GM18507 (cell line): Measurements from ENCODE around the gene SRP9.
"Not testable (repeated sequence)": the region's sequence is repeated elsewhere in the genome, so short reads cannot be mapped to it uniquely, and the experiment has no call there.

Source experiments
- DNase-seq: peaks from one replicate; pipeline ENCODE4 v3.0.0; 2011; ENCODE audit warnings: low read depth; ENCODE audit not compliant: insufficient read length; ENCODE audit errors: extremely low spot score
- FAIRE-seq: peaks from 2 replicates; lab custom pipeline; 2011; peaks lifted over from hg19 to GRCh38; lab: Jason Lieb, UNC

The SRP9 gene

DNA sequence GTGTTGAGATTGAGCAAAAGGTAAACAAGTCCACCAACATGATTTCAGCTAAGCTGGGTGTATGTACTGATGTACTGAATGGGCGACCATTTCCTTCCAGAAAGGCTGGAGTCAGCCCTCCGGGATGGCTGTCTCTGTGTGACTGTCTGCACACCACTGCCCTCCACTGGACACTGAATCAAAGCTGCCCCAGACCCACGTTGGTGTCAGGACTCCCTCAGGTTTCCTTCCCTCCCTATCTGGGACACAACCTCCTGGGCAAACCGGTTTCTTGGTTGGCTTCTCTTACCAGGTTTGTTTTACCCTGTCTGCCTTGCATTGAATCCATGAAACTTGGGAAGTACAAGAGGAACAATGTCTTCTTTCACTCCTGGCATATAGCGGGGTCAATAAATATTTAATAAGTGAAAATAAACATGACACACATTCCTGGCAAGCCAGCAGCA lies 5.3 kb upstream of the SRP9 start:
- peak; percentile 26 for DNase-seq
- FAIRE-seq = peak; percentile 42

DNA sequence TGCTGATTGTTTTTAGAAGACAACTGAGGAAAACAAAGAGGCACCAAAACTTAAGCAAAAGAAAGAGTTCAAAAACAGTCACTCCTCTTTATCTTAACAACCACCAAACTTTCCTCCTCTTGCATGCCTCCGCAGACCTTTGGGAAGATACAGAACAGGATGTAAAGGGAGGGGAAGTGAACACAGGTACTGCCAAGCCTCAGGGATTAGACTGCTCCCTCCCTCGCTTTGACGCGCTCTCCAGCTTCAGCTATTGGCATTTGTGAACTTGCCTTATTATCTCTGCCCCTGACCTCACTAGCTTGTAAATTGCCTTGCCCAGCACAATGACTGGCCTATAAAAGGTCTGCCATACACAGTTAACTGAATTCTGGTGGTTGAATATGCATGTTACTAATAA lies 4.8 kb upstream of the SRP9 start:
- DNase-seq = no peak
- no peak for FAIRE-seq

DNA sequence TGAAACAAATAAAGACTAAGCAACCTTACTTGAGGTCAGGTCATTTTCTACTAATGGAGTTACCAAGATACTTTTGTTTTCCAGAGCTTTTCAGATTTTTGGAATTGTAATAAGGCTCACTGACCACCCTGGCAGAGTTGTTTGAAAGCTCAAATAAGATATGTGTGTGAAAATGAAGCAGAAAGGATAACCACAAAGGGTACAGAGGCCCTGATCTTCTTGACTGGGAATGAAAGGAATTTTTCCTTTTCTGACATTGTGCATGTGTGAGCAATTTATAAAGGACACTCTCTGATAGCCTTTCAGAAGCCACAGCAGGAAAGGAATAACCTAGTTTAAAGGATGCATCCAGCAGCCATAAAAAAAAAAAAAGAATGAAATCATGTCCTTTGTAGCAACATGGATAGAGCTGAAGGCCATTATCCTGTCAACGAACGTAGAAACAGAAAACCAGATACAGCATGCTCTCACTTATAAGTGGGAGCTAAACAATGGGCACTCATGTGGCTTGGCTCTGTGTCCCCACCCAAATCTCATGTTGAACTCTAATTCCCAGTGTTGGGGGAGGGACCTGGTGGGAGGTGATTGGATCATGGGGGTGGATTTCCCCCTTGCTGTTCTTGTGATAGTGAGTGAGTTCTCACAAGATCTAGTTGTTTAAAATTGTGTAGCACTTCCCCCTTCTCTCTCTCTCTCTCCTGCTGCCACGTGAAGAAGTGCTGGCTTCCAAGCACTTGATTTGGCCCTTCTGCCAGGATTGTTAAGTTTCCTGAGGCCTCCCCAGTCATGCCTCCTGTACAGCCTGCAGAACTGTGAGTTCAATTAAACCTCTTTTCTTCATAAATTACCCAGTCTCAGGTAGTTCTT lies 3.1 kb upstream of the SRP9 start:
- no peak for DNase-seq
- no peak for FAIRE-seq

DNA sequence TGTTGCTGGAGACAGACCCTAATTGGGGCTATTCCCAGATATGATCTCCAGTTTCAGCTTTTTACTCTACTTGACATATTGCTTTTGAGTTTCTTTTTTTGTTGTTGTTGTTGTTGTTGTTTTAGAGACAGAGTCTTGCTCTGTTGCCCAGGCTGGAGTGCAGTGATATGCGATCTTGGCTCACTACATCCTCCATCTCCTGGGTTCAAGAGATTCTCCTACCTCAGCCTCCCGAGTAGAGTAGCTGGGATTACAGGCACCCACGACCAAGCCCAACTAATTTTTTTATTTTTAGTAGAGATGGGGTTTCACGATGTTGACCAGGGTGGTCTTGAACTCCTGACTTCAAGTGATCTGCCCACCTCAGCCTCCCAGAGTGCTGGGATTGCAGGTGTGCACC lies 1.3 kb upstream of the SRP9 start:
- FAIRE-seq (no peak), DNase-seq (no peak)

DNA sequence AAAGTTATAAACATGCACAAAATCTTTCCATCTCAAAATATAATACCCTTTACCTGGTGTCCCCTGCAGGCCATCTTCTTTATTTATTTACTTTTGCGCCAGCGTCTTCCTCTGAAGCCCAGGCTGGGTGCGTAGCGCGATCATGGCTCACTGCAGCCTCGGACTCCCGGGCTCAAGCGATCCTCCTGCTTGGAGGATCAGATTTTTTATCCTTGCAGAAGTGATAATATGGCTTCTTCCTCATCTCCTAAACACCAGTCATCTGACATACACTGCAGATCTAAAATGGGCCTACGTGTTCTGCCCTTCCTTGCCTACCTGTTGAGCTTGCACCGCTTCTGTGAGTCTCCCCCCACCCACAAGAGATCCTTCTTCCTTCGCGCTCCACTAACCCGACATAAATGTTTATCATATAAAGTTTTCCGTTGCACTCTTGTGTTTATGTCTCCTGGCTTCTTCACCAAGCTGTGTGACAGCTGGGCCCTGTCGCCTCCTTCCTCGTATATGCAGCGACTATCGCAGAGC lies 506 bp upstream of the SRP9 start:
- DNase-seq (no peak), FAIRE-seq (no peak)

DNA sequence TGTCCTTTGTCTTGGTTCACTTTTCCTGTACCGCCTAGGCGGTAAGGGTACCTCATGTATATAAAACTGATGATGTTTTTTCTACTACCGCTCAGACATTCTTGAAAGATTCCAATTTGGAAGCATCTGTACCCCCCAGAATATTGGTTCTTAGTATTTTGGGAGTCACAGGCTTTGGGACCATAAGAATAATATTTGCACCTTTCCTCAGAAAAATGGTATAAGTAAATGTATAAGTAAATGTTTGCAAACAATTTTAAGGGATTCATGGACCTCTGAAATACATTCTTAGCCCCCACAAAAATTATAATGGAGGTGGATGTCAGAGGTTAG lies 677 bp downstream of the SRP9 start:
- DNase-seq (no peak), FAIRE-seq (no peak)

DNA sequence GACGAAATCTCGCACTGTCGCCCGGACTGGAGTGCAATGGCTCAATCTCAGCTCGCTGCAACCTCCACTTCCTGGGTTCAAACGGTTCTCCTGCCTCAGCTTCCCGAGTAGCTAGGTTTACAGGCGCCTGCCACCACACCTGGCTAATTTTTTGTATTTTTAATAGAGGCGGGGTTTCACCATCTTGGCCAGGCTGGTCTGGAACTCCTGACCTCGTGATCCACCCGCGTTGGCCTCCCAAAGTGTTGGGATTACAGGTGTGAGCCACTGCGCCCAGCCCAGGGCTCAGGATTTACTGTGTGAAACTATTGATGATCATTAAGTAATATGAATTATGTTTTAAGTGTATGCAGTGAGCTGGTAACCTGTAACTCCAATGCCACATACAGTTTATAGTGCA lies 1.5 kb downstream of the SRP9 start:
- DNase-seq, FAIRE-seq: not testable (repeated sequence)

DNA sequence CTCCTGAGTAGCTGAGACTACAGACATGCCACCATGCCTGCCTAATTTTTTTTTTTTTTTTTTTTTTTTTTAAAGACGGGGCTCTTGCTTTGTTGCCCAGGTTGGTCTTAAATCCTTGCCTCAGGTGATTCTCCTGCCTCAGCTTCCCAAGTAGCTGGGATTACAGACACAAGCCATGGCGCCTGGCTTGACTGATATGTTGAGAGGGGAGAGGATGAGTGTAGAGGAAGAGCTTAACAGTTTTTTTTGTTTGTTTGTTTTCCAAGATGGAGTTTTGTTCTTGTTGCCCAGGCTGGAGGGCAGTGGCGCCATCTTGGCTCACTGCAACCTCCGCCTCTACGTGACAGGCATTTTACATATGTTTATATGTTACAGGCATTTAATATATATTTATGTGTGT lies 2.5 kb downstream of the SRP9 start:
- no peak for DNase-seq
- no peak for FAIRE-seq

DNA sequence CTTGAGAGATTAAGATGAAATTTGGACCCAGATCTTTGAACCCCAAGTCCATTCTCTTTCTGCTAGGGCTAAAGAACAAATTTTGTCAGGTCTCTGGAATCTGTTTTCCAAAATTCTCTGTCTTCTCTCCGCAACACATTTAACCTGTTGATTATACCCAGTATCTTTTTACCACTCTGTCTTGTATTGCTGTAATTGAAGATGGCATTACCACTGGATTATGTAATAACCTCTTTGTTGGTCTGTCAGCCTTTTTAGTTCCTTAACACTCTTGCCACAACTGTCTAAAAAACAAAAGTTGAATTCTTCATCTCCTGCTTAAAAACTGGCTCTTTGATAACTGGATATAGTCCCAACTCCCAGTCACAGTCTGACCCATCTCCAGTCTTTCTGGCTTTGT lies 3.0 kb downstream of the SRP9 start:
- FAIRE-seq (no peak), DNase-seq (no peak)

DNA sequence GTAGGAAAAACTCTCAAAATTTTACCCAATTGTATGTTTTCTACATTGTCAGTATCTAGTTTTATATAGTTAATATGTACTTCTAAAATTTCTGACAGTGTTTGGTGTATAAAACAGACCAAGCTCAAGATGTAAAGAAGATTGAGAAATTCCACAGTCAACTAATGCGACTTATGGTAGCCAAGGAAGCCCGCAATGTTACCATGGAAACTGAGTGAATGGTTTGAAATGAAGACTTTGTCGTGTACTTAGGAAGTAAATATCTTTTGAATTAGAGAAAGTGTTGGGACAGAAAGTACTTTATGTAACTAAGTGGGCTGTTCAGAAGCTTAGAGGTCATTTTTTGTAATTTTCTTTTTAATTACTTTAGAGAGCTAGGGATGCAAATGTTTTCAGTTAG lies 11.5 kb downstream of the SRP9 start:
- not testable (repeated sequence) for DNase-seq, FAIRE-seq

DNA sequence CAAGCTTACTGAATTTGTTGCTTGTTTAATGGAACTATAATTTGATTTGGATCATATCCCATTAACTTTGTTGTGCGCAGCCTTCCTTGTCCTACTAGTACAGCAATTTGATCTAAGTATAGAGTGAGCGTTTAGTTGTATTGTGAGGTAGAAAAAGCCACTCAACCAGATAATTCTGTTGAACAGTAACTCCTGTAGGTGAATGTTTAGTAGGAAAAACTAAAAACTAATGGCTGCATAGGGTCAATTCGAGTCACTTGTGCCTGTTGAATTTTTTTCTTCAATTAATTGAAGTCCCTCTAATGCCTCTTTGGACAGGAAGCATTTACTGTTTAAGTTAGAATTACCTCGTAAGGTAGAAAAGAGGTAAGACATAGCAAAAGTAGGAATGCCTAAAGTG lies 17.3 kb downstream of the SRP9 start:
- no peak for FAIRE-seq

DNA sequence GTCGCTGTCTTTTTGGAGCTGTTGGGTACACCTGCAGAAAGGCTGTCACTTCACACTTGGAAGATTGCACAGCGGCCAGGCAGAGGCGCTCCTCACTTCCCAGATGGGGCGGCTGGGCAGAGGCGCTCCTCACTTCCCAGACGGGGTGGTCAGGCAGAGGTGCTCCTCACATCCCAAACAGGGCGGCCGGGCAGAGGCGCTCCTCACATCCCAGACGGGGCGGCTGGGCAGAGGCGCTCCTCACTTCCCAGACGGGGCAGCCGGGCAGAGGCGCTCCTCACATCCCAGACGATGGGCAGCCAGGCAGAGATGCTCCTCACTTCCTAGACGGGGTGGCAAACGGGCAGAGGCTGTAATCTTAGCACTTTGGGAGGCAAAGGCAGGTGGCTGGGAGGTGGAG lies 18.5 kb downstream of the SRP9 start:
- not testable (repeated sequence) for DNase-seq, FAIRE-seq

More for the DNA sequence above, 17.3 kb downstream of the SRP9 start:
- DNase-seq = no peak

DNA sequence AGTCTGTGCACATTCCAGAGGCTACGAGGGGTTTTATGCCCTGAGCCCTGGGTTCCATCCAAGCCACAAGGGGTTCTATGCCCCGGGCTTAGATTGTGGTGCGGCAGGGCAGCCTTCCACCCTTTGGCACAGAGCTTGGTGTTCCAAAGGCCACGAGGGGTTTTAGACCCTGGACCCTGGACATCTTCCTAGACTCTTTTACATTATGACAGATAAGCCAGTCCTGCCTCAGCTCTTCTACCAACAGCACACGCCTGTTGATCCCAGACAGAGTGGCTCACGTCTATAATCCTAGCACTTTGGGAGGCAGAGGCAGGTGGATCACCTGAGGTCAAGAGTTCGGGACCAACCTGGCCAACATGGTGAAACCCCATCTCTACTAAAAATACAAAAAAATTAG lies 23.5 kb downstream of the SRP9 start:
- DNase-seq, FAIRE-seq: not testable (repeated sequence)

DNA sequence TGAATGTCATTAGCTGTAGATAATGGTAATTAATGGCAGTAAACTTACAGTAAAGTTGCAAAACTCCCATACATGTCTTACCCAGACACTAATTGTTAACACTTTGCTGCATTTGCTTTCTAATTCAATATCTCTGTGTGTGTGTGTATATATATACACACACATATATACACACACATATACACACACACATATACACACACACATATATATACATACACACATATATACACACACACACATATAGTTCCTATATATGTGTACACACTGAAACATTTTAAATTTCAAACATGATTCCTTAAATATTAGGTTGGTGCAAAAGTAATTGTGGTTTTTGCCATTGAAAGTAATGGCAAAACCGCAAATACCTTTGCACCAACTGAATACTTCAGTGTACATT lies 28.6 kb downstream of the SRP9 start:
- FAIRE-seq = no peak

DNA sequence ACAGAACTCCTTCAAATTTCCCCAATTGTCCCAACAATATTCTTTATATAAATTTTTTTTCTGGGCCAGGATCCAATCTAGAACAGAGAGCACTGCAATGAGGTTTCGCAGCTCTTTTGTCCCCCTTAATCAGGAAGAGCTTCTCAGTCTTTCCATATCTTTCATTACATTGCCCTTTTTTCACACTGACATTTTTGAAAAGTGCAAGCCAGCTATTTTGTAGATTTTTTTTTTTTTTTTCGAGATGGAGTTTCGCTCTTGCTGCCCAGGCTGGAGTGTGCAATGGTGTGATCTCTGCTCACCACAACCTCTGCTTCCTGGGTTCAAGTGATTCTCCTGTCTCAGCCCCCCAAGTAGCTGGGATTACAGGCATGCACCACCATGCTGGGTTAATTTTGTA lies 29.1 kb downstream of the SRP9 start:
- FAIRE-seq, DNase-seq: not testable (repeated sequence)

More for the DNA sequence above, 28.6 kb downstream of the SRP9 start:
- DNase-seq = no peak

DNA sequence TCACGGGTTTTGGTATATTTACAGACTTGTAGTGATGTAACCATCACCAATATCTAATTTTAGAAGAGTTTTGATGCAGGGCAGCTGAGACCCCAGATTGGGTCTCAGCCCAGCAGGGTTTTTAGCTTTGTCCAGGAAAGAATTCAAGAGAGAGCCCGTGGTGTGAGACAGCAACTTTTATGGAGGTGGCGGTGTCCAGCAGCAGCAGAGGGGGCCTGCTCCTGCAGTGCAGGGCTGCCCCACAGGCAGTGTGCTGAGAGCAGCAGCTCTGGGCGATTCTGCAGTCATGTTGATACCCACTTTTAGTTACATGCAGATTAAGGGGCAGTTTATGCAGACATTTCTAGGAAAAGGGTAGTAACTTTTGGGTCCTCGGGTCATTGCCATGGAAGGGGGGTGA lies 30.5 kb downstream of the SRP9 start:
- FAIRE-seq (no peak), DNase-seq (no peak)

DNA sequence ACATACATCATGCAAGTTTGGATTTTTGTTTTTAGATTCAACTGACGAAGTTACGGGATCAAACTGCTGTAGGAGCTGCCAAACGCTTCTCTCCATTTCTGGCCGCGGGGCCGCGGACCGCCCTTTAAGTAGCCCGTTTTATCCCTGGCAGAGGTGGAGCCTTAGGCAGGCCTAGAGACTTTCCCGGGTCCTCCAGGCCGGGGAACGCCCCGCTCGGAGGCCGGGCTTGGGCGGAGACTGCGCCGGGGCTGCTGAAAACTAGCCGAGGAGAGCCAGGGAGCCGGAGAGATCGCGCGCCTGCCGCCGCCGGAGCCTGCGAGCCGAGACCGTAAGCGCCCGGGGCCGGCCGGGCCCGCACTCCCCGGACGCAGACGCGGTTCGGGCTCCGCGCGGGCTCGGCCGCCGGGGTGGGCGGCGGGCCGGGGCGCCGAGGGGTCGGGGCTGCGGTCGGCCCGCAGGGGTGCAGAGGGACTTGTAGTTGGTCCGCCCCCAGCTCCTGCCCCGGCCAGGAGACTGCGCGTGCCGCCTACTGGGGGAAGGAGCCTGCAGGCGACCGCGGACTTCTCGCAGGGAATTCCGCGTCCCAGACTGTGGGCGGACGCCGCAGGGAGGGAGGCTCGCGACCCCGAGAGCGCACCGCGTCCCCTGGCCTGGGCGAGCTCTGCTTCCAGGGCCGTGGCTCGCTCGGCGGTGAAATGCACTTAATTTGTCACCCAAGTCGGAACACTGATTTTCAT lies 32.4 kb downstream of the SRP9 start, which contains the start of gene EPHX1:
Gene EPHX1 (plus strand): TSS at position 283 of the 737 bp plus-strand sequence. CDS start 18,606 bp downstream, outside the sequence.
- peak; percentile 69 for FAIRE-seq

DNA sequence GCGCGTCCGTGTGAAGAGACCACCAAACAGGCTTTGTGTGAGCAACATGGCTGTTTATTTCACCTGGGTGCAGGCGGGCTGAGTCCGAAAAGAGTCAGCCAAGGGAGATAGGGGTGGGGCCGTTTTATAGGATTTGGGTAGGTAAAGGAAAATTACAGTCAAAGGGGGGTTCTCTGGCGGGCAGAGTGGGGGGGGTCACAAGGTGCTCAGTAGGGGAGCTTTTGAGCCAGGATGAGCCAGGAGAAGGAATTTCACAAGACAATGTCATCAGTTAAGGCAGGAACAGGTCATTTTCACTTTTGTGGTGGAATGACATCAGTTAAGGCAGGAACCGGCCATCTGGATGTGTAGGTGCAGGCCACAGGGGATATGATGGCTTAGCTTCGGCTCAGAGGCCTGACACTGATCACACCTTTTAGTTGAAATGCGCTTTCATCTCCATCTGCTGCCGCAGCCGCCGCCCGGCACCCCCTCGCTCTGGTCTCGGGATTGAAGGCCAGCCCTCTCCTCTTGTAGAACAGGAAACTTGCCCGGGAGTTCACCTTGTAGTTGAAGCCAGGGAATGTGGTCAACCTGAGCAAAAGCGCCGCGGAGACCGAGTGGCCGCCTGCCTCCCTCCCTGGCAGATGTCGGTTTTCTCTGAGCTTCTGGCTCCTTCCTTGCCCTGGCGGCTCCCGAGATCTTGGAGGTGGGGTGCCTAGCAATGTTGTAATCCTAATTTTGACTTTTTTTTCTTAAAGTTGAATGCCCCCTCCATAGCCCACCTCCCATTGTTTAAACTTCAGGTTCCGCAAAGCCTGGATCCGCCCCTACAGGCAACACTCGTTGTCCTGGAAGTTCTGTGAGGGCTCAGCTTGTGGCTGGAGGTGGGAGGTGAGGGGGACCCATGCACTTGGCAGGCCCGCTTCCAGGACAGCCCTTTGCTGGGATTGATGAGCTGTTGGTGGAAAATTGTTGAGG lies 33.2 kb downstream of the SRP9 start:
- FAIRE-seq, DNase-seq: not testable (repeated sequence)

More for the DNA sequence above, 32.4 kb downstream of the SRP9 start, which contains the start of gene EPHX1:
- DNase-seq = peak; percentile 68
